Fibroblast of lung (primary cell): ENCODE data around the gene G6PC3.

ENCODE experiments used
- CTCF ChIP-seq, 2 donors: IDR thresholded peaks in 1 of 2; conservative IDR thresholded peaks in 1 of 2; 1 replicate in 1 of 2; 2 replicates in 1 of 2; pipeline ENCODE4 v1.5.1; 2011 to 2012; ENCODE audit warnings: low read length in 2 of 2, control low read depth in 1 of 2, inconsistent platforms in 1 of 2, low read depth in 1 of 2, mild to moderate bottlenecking in 1 of 2
- EZH2 ChIP-seq: IDR thresholded peaks from 2 replicates; pipeline ENCODE4 v1.5.1; 2012; ENCODE audit warnings: low read length, control low read depth, mild to moderate bottlenecking; ENCODE audit errors: missing control alignments

- TF ChIP-seq CTCF (conservative IDR thresholded peaks at IDR 0.05 in 1 of 2, IDR thresholded peaks at IDR 0.05 in 1 of 2; ENCODE audit: low read depth in 1 of 2, low read length in 2 of 2) (no peak), EZH2 (no peak)
These were observed 7.0 kb downstream of the G6PC3 start for GRCh38 chr17:44077595-44077909.
